ENCODE measurements around the gene ATP6V1B1. TPM values are rescaled to one million over a fixed set of nuclear protein-coding genes. Genes with fewer than 3 reads are reported as not detected.

The ATP6V1B1 gene
- total RNA-seq, 4 donors from 2014 or later: 3.6 to 7.1 TPM; not detected in 2

- DNase-seq (ENCODE audit: low spot score) (no peak), ATAC-seq (ENCODE audit: low FRiP score) (no peak)
- TF ChIP-seq CTCF (IDR thresholded peaks at IDR 0.05): no peak
Measured at GRCh38 chr2:70906439-70907005, 29.2 kb upstream of the ATP6V1B1 start.

DNA sequence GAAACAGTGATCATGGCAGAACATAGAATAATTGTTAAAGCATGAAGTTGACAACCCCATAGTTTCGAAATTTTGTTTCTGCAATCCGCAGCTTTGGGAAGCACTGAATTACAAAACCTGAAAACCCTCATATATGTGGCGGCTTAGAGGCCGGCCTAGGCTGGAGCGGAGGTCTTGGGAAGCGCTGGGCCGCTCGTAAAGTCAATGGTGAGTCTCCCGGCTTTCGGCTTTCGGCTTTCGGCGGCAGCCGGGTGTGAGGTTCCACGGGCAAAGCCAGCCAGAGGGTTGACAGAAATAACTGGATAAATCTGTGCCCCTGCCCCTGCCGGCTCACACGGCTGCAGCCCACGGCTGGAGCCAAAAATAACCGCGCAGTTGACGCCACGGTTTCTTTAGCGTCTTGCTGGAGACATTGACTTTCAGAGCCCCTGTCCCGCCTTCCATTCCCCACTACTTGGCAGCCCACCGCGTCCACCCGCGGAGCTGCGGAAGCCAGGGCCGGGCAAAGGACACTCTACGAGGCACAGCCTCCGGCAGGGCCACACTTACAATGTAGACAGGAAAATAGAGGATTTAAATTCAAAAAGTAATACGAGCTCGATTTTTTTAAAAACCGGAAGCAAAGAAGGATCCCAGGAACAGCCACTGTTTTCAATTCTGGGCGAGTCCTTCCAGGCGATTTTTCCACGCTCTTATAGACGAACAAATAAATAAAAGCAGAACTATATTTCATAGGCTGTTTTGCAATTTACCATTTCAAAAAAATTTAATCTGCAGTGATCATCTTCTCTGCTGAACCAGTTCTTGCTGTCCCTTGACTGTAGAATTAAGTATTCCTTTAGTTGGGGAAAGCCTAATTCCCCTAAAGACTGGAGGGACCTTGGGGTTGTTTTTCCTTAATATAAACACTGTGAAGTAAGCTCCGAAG is 28.3 kb upstream of the ATP6V1B1 start:
- TF ChIP-seq CTCF (IDR thresholded peaks at IDR 0.05): no peak
- ATAC-seq (ENCODE audit: low FRiP score) (no peak), DNase-seq (ENCODE audit: low spot score) (no peak)

- ATAC-seq (ENCODE audit: low FRiP score) (no peak), DNase-seq (ENCODE audit: low spot score) (no peak)
- TF ChIP-seq CTCF (IDR thresholded peaks at IDR 0.05): no peak
Measured at GRCh38 chr2:70916291-70916690, 19.4 kb upstream of the ATP6V1B1 start.

GRCh38 chr2:70918016-70918415 is 17.7 kb upstream of the ATP6V1B1 start:
- TF ChIP-seq CTCF (IDR thresholded peaks at IDR 0.05): no peak
- ATAC-seq (ENCODE audit: low FRiP score): no peak
- DNase-seq (ENCODE audit: low spot score): no peak

GRCh38 chr2:70919672-70920366 is 15.9 kb upstream of the ATP6V1B1 start:
- DNase-seq (ENCODE audit: low spot score) (peak; percentile 82), ATAC-seq (ENCODE audit: low FRiP score) (peak; percentile 61)
- peak in 2 of 3 donors; percentile 23 to 72 for TF ChIP-seq CTCF (IDR thresholded peaks at IDR 0.05)

DNA sequence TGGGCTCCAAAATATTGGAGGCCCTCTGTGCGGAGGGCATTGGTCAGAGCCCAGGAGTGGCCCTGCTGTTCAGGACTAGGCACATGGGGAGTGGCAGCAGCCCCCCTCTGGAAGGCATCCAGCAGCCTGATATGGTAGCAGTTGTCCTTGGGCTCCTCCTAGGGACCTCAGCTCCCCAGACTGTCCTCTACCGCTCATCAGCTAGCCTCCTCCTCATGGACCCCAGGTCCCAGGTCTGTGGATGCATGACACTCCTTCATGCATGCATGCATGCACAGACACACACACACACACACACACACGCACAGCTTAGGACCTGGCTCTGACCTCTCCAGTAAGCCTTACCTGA is 15.4 kb upstream of the ATP6V1B1 start:
- TF ChIP-seq CTCF (IDR thresholded peaks at IDR 0.05): no peak
- ATAC-seq (ENCODE audit: low FRiP score) (no peak), DNase-seq (ENCODE audit: low spot score) (no peak)
